ENCODE results near the gene CYP3A4.

CYP3A4 gene

GRCh38 chr7:99719996-99720769, 63.8 kb downstream of the CYP3A4 start:
- DNase-seq = no peak

- DNase-seq = no peak
These were observed 69.9 kb downstream of the CYP3A4 start for GRCh38 chr7:99713995-99714570.

- DNase-seq = no peak
These were observed 74.0 kb downstream of the CYP3A4 start for GRCh38 chr7:99709838-99710578.

DNA sequence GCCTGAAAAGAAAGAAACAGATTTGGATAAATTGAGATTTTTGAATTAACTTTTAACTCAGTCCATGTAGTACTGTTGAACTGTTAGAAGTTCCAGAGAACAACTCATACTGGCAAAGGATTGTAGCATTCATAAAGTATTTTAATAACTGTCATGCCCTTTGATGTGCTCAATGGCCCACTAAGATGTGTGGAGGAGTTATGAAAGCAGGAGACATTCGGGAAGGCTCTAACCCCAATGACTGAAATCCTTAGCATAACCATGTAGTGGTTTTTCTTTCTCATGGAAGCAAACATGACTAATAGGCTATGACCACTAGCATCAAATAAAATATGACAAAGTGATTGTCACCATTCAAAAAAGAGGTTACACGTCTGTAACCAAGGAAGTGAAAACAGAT, 74.7 kb downstream of the CYP3A4 start:
- DNase-seq = no peak

GRCh38 chr7:99707096-99707495, 76.9 kb downstream of the CYP3A4 start:
- DNase-seq = no peak
